WERI-Rb-1 (cell line): ENCODE data around the gene ITPR1.

Experiments used
- DNase-seq: peaks from one replicate; pipeline ENCODE4 v3.0.0-alpha.2; 2020
- H3K27ac ChIP-seq: fragments of 250-450 bp; sonication (Bioruptor Pico); 2 replicates; pipeline ENCODE4 v1.5.1; 2020; ENCODE audit warnings: mild to moderate bottlenecking, moderate library complexity
- H3K27me3 ChIP-seq: fragments of 250-450 bp; sonication (Bioruptor Pico); 2 replicates; pipeline ENCODE4 v1.5.1; 2021; ENCODE audit warnings: mild to moderate bottlenecking, low read depth, moderate library complexity; ENCODE audit not compliant: insufficient read depth, severe bottlenecking
- H3K36me3 ChIP-seq: fragments of 250-450 bp; sonication (Bioruptor Pico); 2 replicates; pipeline ENCODE4 v1.5.1; 2020; ENCODE audit warnings: mild to moderate bottlenecking, moderate library complexity
- H3K4me3 ChIP-seq: 2 replicates; pipeline ENCODE4 v1.5.1; 2011; ENCODE audit warnings: low read depth, mild to moderate bottlenecking, control low read depth, low read length
- H3K9me3 ChIP-seq: fragments of 250-450 bp; sonication (Bioruptor Pico); 2 replicates; pipeline ENCODE4 v1.5.1; 2021; ENCODE audit warnings: mild to moderate bottlenecking, moderate library complexity; ENCODE audit not compliant: severe bottlenecking
- TF ChIP-seq, protein P1 (sequence below): IDR thresholded peaks from 2 replicates; pipeline ENCODE4 v1.5.1; 2011; ENCODE audit warnings: low read depth, mild to moderate bottlenecking, control low read depth, inconsistent platforms, low read length

ITPR1 gene

DNA sequence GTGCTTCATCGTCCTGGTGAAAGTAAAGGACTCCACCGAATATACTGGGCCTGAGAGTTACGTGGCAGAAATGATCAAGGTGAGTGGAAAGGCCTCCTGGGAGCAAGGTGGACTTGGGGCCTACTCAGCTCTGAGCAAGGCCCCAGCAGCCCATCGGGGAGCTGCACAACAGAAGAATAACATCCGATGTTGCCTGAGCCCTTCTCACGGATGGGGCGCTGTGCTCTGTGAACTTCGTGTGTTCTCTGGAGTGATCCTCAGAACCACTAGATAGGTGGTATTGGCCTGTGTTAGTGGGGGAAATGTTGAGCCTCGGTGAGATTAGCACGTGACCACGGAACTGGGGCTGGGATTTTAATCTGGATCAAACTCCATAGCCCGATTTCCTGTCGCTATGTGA lies 325.0 kb downstream of the ITPR1 start:
- Histone ChIP-seq H3K27ac (peak overlapping the region; percentile 79), H3K4me3 (no peak overlapping the region), H3K9me3 (peaks cover 10% of the 10 kb centered on the region), H3K27me3 (no peaks in the 10 kb centered on the region), H3K36me3 (no peaks in the 10 kb centered on the region; the same call in 1 of the 2 replicates)
- TF ChIP-seq, protein P1, sequence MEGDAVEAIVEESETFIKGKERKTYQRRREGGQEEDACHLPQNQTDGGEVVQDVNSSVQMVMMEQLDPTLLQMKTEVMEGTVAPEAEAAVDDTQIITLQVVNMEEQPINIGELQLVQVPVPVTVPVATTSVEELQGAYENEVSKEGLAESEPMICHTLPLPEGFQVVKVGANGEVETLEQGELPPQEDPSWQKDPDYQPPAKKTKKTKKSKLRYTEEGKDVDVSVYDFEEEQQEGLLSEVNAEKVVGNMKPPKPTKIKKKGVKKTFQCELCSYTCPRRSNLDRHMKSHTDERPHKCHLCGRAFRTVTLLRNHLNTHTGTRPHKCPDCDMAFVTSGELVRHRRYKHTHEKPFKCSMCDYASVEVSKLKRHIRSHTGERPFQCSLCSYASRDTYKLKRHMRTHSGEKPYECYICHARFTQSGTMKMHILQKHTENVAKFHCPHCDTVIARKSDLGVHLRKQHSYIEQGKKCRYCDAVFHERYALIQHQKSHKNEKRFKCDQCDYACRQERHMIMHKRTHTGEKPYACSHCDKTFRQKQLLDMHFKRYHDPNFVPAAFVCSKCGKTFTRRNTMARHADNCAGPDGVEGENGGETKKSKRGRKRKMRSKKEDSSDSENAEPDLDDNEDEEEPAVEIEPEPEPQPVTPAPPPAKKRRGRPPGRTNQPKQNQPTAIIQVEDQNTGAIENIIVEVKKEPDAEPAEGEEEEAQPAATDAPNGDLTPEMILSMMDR, result no peak
- DNase-seq, result no peak

DNA sequence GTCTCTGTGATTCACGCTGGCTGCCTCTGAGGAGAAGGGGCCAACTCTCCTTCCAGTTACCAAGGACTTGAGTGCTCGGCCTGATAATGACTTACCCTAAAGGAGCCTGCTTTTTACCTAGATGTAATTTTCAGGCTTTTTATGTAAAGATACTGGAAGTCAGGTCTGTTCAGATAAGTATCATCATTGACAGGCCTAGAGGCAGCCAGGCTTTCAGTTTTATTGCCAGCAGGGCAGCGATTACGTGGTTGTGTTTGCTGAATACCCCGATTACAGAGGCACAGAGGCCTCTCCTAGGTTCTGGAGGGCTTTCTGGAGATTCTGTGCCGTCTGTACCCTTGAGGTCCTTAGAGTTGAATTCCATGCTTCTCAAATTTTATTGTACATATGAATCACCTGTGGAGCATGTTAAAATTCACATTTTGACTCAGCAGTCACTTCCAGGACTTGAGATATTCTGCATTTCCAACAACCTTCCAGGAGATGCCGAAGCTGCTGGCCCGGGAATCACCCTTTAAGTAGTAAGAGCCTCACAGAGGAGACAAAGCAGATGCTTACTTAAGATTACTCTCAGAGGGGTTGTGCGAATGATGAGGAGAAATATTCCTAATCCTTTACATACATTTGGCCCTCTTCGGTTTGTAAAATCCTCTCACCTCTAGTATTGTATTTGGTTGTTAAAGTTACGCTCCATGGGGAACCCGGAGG lies 326.0 kb downstream of the ITPR1 start:
- Histone ChIP-seq H3K27ac (peak overlapping the region; percentile 79), H3K27me3 (no peaks in the 10 kb centered on the region), H3K4me3 (peak overlapping the region; percentile 3), H3K9me3 (peaks cover 10% of the 10 kb centered on the region), H3K36me3 (no peaks in the 10 kb centered on the region; the same call in 1 of the 2 replicates)
- TF ChIP-seq, protein P1, result no peak
- peak; percentile 59 for DNase-seq

DNA sequence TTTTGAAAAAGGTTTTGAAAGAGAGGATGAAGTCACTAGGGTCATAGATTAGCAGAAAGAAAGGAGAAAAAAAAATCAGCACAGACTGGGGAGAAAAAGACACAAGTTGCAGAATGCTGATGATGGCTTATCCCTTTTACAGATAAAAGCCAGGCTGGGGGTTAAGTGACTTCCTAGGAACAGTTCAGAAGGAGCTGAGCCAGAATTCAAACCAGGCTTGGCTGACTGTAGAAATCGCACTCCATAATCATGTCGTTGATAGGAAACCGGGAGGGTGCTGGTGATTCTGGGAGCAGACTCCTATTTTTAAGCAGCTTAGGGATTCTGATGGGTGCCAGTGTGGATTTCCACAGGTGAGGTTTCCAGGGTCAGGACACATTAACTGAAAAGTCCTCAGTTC lies 326.6 kb downstream of the ITPR1 start:
- Histone ChIP-seq H3K27ac (peak overlapping the region; percentile 79), H3K9me3 (peaks cover 10% of the 10 kb centered on the region), H3K27me3 (no peaks in the 10 kb centered on the region), H3K4me3 (peak overlapping the region; percentile 3), H3K36me3 (no peaks in the 10 kb centered on the region; the same call in 1 of the 2 replicates)
- TF ChIP-seq, protein P1, result no peak
- peak; percentile 31 for DNase-seq

DNA sequence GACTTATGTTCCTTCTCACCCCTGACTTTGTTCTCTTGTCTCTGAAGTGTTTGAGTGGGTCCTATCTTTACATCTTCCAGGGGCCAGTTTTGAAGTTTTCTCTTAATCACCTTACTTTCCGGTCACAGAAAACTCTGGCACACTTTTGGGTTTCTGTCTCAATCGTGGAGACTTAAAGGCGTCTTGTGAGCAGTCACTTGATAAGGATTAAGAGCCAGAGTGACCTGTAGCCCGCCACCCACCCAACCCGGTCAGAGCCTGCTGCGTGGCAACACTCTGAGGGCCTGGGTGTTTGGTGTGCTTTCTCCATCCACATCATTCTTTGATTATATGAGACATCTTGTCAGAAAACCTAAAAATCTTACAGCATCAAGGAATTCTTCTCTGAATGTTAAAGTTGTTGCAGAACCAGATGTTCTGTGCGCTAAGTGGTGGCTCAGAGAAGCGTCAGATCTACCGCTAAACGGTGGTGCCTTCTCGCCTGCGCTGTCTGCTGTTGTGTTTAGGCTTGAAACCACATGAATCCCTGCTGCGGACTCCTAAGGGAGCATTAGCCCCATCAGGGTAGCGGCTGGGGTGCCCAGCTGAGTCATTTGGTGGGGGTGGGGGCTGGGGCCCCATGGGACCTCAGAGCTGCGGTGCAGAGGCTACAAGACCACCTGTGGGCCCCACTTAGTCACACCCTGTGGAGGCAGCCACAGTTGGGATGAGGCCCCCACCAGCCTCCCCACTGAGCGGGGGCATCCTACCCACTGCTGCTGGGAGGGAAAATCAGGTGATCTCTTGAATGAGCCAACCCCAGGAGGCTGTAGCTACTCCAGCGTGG lies 327.4 kb downstream of the ITPR1 start:
- H3K27ac ChIP-seq, result peak overlapping the region; percentile 79
- H3K4me3 ChIP-seq, result no peak overlapping the region
- no peaks in the 10 kb centered on the region; the same call in 1 of the 2 replicates for H3K36me3 ChIP-seq
- no peaks in the 10 kb centered on the region for H3K27me3 ChIP-seq
- peaks cover 10% of the 10 kb centered on the region for H3K9me3 ChIP-seq
- DNase-seq, result no peak
- TF ChIP-seq, protein P1, result no peak

DNA sequence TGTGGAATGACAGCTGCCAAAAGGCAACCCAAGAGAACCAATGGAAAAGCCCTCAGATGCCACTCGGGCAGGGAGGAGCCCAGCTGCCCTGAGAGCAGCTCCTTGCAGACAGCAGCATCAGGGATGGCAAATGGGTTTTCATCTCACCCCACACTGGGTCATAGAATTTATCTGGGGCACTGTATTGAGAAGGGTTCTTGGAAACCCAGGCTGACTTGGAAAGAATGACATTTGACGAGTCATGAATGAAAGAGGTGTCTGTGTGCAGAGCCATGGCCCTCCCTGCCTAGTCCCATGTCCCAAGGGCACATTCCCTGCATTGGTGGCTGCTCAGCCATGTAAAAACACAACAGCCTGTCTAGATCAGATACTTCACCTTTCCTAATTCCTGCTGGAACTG lies 328.2 kb downstream of the ITPR1 start:
- Histone ChIP-seq H3K36me3 (no peaks in the 10 kb centered on the region; the same call in 1 of the 2 replicates), H3K9me3 (peaks cover 10% of the 10 kb centered on the region), H3K4me3 (no peak overlapping the region), H3K27me3 (no peaks in the 10 kb centered on the region), H3K27ac (peak overlapping the region; percentile 79)
- TF ChIP-seq, protein P1, result no peak
- no peak for DNase-seq
